ENCODE measurements around the gene EIF2B1.
"Not testable (repeated sequence)": the region's sequence is repeated elsewhere in the genome, so short reads cannot be mapped to it uniquely, and the experiment has no call there.

DNA sequence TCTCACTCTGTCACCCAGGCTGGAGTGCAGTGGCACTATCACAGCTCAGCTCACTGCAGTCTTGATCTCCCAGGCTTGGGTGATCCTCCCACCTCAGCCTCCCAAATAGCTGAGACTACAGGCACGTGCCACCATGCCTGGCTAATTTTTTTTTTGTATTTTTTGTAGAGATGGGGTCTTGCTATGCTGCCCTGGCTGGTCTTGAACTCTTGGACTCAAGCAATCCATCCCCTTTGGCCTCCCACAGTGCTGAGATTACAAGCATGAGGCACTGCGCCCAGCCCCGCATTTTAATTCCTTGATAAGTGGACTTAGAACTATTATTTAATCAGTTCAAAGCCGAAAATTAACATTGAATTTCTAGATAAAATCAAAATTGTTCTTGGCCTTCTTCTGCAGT, 54.7 kb downstream of the EIF2B1 start:
- TF ChIP-seq, protein P1, sequence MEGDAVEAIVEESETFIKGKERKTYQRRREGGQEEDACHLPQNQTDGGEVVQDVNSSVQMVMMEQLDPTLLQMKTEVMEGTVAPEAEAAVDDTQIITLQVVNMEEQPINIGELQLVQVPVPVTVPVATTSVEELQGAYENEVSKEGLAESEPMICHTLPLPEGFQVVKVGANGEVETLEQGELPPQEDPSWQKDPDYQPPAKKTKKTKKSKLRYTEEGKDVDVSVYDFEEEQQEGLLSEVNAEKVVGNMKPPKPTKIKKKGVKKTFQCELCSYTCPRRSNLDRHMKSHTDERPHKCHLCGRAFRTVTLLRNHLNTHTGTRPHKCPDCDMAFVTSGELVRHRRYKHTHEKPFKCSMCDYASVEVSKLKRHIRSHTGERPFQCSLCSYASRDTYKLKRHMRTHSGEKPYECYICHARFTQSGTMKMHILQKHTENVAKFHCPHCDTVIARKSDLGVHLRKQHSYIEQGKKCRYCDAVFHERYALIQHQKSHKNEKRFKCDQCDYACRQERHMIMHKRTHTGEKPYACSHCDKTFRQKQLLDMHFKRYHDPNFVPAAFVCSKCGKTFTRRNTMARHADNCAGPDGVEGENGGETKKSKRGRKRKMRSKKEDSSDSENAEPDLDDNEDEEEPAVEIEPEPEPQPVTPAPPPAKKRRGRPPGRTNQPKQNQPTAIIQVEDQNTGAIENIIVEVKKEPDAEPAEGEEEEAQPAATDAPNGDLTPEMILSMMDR (IDR thresholded peaks at IDR 0.05; ENCODE audit: insufficient read depth, low read length, poor library complexity, severe bottlenecking) = not testable (repeated sequence)
- not testable (repeated sequence) for TF ChIP-seq EZH2phosphoT487 (conservative IDR thresholded peaks at IDR 0.05; ENCODE audit: low read length)

All from SU-DHL-6 (cell line).